HEK293 (cell line): ENCODE measurements around the gene AHCYL2.
A peak's percentile ranks its signal among the peaks of the same experiment; 100 is the strongest.

Source experiments
- CTCF ChIA-PET: fragments of 350-600 bp; formaldehyde crosslinking; extraction: SDS; loops from one replicate; lab custom pipeline; 2021; ENCODE audit warnings: antibody characterized with exemption; lab: Yijun Ruan, JAX
- POLR2A ChIA-PET: fragments of 300-600 bp; formaldehyde crosslinking; extraction: SDS; loops from one replicate; lab custom pipeline; 2020; ENCODE audit warnings: antibody characterized with exemption, inconsistent platforms; lab: Yijun Ruan, JAX
- H3K27ac ChIP-seq: fragments of 200-500 bp; sonication (Bioruptor generic); 2 replicates; pipeline ENCODE4 v1.5.1; 2014; ENCODE audit warnings: low read depth, low read length, control low read depth, inconsistent platforms; ENCODE audit errors: extremely low read depth
- H3K36me3 ChIP-seq, 2 experiments: fragments of 200-500 bp in 1 of 2; sonication (Bioruptor generic) in 1 of 2; 1 replicate in 1 of 2; 2 replicates in 1 of 2; pipeline ENCODE4 v1.5.1; 2014 to 2017; ENCODE audit warnings: inconsistent platforms in 2 of 2, low read length in 2 of 2; ENCODE audit not compliant: control insufficient read depth in 2 of 2, insufficient read depth in 1 of 2
- H3K4me1 ChIP-seq: fragments of 200-500 bp; sonication (Bioruptor generic); 2 replicates; pipeline ENCODE4 v1.5.1; 2014; ENCODE audit warnings: mild to moderate bottlenecking, low read length, inconsistent platforms; ENCODE audit not compliant: control insufficient read depth, insufficient read depth
- H3K4me3 ChIP-seq: 2 replicates; pipeline ENCODE4 v1.5.1; 2011; ENCODE audit warnings: low read depth, mild to moderate bottlenecking, control low read depth, low read length, moderate library complexity
- H3K9me3 ChIP-seq: fragments of 200-500 bp; sonication (Bioruptor generic); 2 replicates; pipeline ENCODE4 v1.5.1; 2014; ENCODE audit warnings: low read depth, low read length, inconsistent platforms; ENCODE audit not compliant: control insufficient read depth, insufficient read depth
- ELK4 ChIP-seq: IDR thresholded peaks from 2 replicates; pipeline ENCODE4 v1.6.1; 2011; ENCODE audit warnings: mild to moderate bottlenecking, low read depth, low read length, borderline replicate concordance
- KLF16 ChIP-seq: fragments of 450-650 bp; formaldehyde crosslinking; IDR thresholded peaks from 2 replicates; pipeline ENCODE4 v1.5.1; 2017; ENCODE audit warnings: missing biosample characterization, missing genetic modification characterization
- OSR2 ChIP-seq: fragments of 450-650 bp; formaldehyde crosslinking; IDR thresholded peaks from 2 replicates; pipeline ENCODE4 v1.5.1; 2016; ENCODE audit warnings: missing biosample characterization, missing genetic modification characterization
- SCRT2 ChIP-seq: fragments of 450-650 bp; formaldehyde crosslinking; IDR thresholded peaks from 2 replicates; pipeline ENCODE4 v1.5.1; 2016; ENCODE audit warnings: missing biosample characterization, missing genetic modification characterization
- ZFP41 ChIP-seq: fragments of 450-650 bp; formaldehyde crosslinking; IDR thresholded peaks from 2 replicates; pipeline ENCODE4 v1.5.1; 2016; ENCODE audit warnings: missing biosample characterization, missing genetic modification characterization, borderline replicate concordance
- ZNF146 ChIP-seq: fragments of 450-650 bp; formaldehyde crosslinking; IDR thresholded peaks from 2 replicates; pipeline ENCODE4 v1.5.1; 2016; ENCODE audit warnings: missing biosample characterization, missing genetic modification characterization
- ZNF157 ChIP-seq: fragments of 450-650 bp; formaldehyde crosslinking; IDR thresholded peaks from 2 replicates; pipeline ENCODE4 v1.5.1; 2016; ENCODE audit warnings: missing biosample characterization, missing genetic modification characterization
- ZNF221 ChIP-seq: fragments of 450-650 bp; formaldehyde crosslinking; IDR thresholded peaks from 2 replicates; pipeline ENCODE4 v1.5.1; 2017; ENCODE audit warnings: missing biosample characterization, missing genetic modification characterization, borderline replicate concordance
- ZNF274 ChIP-seq, 2 experiments: fragments of 200-500 bp in 1 of 2; fragments of 450-650 bp in 1 of 2; sonication (Bioruptor generic) in 1 of 2; formaldehyde crosslinking in 1 of 2; IDR thresholded peaks; 2 replicates each; pipeline versions ENCODE4 v1.5.1 to v1.6.1; 2014 to 2016; ENCODE audit warnings: borderline replicate concordance in 1 of 2, inconsistent platforms in 1 of 2, low read length in 1 of 2, missing biosample characterization in 1 of 2, missing genetic modification characterization in 1 of 2
- ZNF362 ChIP-seq: fragments of 450-650 bp; formaldehyde crosslinking; IDR thresholded peaks from 2 replicates; pipeline ENCODE4 v1.5.1; 2016; ENCODE audit warnings: missing biosample characterization, missing genetic modification characterization
- ZNF391 ChIP-seq: fragments of 450-650 bp; formaldehyde crosslinking; IDR thresholded peaks from 2 replicates; pipeline ENCODE4 v1.5.1; 2016; ENCODE audit warnings: low read depth, missing biosample characterization, missing genetic modification characterization, borderline replicate concordance
- ZNF488 ChIP-seq: fragments of 450-650 bp; formaldehyde crosslinking; IDR thresholded peaks from 2 replicates; pipeline ENCODE4 v1.5.1; 2016; ENCODE audit warnings: missing biosample characterization, missing genetic modification characterization
- ZNF510 ChIP-seq: fragments of 450-650 bp; formaldehyde crosslinking; IDR thresholded peaks from 2 replicates; pipeline ENCODE4 v1.5.1; 2018; ENCODE audit warnings: mild to moderate bottlenecking, missing genetic modification characterization, missing biosample characterization; ENCODE audit not compliant: insufficient replicate concordance
- ZNF621 ChIP-seq: fragments of 450-650 bp; formaldehyde crosslinking; IDR thresholded peaks from 2 replicates; pipeline ENCODE4 v1.5.1; 2017; ENCODE audit warnings: missing biosample characterization, missing genetic modification characterization
- ZNF76 ChIP-seq: fragments of 450-650 bp; formaldehyde crosslinking; IDR thresholded peaks from 2 replicates; pipeline ENCODE4; 2016; ENCODE audit warnings: low read depth, missing biosample characterization, missing genetic modification characterization, borderline replicate concordance
- ZNF777 ChIP-seq: fragments of 450-650 bp; formaldehyde crosslinking; IDR thresholded peaks from 2 replicates; pipeline ENCODE4 v1.5.1; 2017; ENCODE audit warnings: missing biosample characterization, missing genetic modification characterization, borderline replicate concordance
- TF ChIP-seq, protein P1 (sequence below): fragments of 450-650 bp; IDR thresholded peaks from 2 replicates; pipeline ENCODE4 v1.5.1; 2018; ENCODE audit warnings: missing biosample characterization, mild to moderate bottlenecking, missing genetic modification characterization
- TF ChIP-seq, protein P2 (sequence below): fragments of 450-650 bp; formaldehyde crosslinking; IDR thresholded peaks from 2 replicates; pipeline ENCODE4 v1.5.1; 2016; ENCODE audit warnings: missing biosample characterization, missing genetic modification characterization
- TF ChIP-seq, protein P3 (sequence below): fragments of 450-650 bp; formaldehyde crosslinking; IDR thresholded peaks from 2 replicates; pipeline ENCODE4; 2016; ENCODE audit warnings: missing biosample characterization, missing genetic modification characterization

AHCYL2 gene

DNA sequence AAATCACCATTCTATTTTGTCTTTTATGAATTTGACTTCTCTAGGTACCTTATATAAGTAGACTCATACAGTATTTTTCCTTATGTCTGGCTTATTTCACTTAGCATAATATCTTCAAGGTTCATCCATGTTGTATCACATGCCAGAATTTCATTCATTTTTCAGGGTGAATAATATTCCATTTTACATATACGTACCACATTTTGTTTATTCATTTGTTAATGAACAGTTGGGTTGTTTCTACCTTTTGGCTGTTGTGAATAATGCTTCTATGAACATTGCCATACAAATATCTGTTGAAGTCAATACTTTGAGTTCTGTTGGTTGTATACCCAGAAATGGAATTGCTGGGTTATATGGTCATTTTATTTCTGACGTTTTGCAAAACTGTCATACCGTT lies 20.7 kb downstream of the AHCYL2 start:
- no peaks in the 10 kb centered on the region for H3K9me3 ChIP-seq
- no peak for TF ChIP-seq ZNF274 (IDR thresholded peaks at IDR 0.05; ENCODE audit: low read length)
- TF ChIP-seq ZNF274 (tag by site-specific recombination; IDR thresholded peaks at IDR 0.05; ENCODE audit: borderline replicate concordance) = no peak
- TF ChIP-seq, protein P1, sequence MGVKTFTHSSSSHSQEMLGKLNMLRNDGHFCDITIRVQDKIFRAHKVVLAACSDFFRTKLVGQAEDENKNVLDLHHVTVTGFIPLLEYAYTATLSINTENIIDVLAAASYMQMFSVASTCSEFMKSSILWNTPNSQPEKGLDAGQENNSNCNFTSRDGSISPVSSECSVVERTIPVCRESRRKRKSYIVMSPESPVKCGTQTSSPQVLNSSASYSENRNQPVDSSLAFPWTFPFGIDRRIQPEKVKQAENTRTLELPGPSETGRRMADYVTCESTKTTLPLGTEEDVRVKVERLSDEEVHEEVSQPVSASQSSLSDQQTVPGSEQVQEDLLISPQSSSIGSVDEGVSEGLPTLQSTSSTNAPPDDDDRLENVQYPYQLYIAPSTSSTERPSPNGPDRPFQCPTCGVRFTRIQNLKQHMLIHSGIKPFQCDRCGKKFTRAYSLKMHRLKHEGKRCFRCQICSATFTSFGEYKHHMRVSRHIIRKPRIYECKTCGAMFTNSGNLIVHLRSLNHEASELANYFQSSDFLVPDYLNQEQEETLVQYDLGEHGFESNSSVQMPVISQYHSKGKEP (tag by site-specific recombination) = no peak
- no peak for TF ChIP-seq ZNF621
- TF ChIP-seq ZNF391 (tag by site-specific recombination) = no peak
- TF ChIP-seq KLF16 (tag by site-specific recombination) = no peak
- TF ChIP-seq, protein P2, sequence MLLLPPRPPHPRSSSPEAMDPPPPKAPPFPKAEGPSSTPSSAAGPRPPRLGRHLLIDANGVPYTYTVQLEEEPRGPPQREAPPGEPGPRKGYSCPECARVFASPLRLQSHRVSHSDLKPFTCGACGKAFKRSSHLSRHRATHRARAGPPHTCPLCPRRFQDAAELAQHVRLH = 0 out of 2 replicates have a peak, but pooled peaks have one; percentile 55
- no peak for TF ChIP-seq ZFP41 (tag by site-specific recombination)
- no peak for TF ChIP-seq ZNF362
- no peak for TF ChIP-seq ELK4
- TF ChIP-seq ZNF146 (tag by site-specific recombination) = peak; percentile 92
- no peak for TF ChIP-seq ZNF221 (tag by site-specific recombination)
- TF ChIP-seq ZNF488 (tag by site-specific recombination) = no peak
- no peak for TF ChIP-seq ZNF777
- no peak for TF ChIP-seq SCRT2 (tag by site-specific recombination)
- TF ChIP-seq, all 188 proteins: peak for 2
- no peak overlapping the region for H3K4me3 ChIP-seq
- no peaks in the 10 kb centered on the region for H3K4me1 ChIP-seq
- no peak overlapping the region for H3K27ac ChIP-seq
- ChIA-PET CTCF (interaction anchor here (1.1 kb wide), 1 partner anchor 27 kb away, joined by 3 read pairs; no protein-coding TSS in a partner anchor), POLR2A (no interaction called here)
- H3K36me3 ChIP-seq = no peaks in the 10 kb centered on the region

DNA sequence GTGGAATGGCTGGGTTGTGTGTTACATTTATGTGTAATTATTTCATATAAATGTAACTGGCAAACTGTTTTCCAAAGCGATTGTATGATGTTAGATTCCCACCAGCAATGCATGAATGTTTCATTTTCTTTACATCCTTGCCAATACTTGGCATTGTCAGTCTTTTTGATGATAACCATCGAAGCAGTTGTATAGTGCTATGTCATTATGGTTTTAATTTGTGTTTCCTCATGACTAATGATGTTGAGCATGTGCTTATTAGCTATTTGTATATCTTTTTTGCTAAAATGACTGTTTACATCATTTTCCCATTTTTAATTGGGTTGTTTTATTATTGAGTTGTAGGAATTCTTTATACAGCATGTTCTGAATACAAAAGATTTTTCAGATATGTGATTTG lies 22.3 kb downstream of the AHCYL2 start:
- CTCF ChIA-PET = interaction anchor here (0.5 to 1.0 kb wide), 3 partner anchors 24 to 226 kb away, joined by 3 to 6 read pairs (median 4); no protein-coding TSS in a partner anchor
- POLR2A ChIA-PET = no interaction called here
- TF ChIP-seq ZNF157 (tag by site-specific recombination) (no peak), OSR2 (no peak), ZNF76 (no peak), ZNF510 (tag by site-specific recombination) (no peak)
- TF ChIP-seq, protein P3, sequence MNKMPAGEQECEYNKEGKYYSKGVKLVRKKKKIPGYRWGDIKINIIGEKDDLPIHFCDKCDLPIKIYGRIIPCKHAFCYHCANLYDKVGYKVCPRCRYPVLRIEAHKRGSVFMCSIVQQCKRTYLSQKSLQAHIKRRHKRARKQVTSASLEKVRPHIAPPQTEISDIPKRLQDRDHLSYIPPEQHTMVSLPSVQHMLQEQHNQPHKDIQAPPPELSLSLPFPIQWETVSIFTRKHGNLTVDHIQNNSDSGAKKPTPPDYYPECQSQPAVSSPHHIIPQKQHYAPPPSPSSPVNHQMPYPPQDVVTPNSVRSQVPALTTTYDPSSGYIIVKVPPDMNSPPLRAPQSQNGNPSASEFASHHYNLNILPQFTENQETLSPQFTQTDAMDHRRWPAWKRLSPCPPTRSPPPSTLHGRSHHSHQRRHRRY (tag by site-specific recombination) = no peak
- TF ChIP-seq, all 188 proteins: peak for 0
- no peaks in the 10 kb centered on the region for H3K36me3 ChIP-seq
- H3K9me3 ChIP-seq = no peaks in the 10 kb centered on the region
- no peak overlapping the region for H3K4me3 ChIP-seq
- no peak overlapping the region for H3K27ac ChIP-seq
- H3K4me1 ChIP-seq = 0 out of 2 replicates have a peak, but pooled peaks cover 2% of the 10 kb centered on the region
